A673 (cell line): ENCODE measurements around the gene MAPK4.

Experiments used
- CTCF ChIP-seq: fragments of 300-800, 200-600 bp; sonication (generic); conservative IDR thresholded peaks from 2 replicates; pipeline ENCODE4 v1.5.1; 2017; ENCODE audit warnings: low read depth, mild to moderate bottlenecking, antibody characterized with exemption, low read length, moderate library complexity, mixed read lengths
- EZH2 ChIP-seq: fragments of 200-600 bp; sonication (generic); IDR thresholded peaks from 2 replicates; pipeline ENCODE4 v1.6.1; 2017; ENCODE audit warnings: borderline replicate concordance, low read depth, mild to moderate bottlenecking, mixed read lengths, antibody characterized with exemption, low read length; ENCODE audit not compliant: poor library complexity, severe bottlenecking

- TF ChIP-seq CTCF = no peak
- no peak for TF ChIP-seq EZH2
Measured at GRCh38 chr18:50638016-50638883, 78.4 kb downstream of the MAPK4 start.
